Measurements from ENCODE around the gene C5orf63.
A peak's percentile ranks its signal among the peaks of the same experiment; 100 is the strongest.
"Not testable (repeated sequence)": the region's sequence is repeated elsewhere in the genome, so short reads cannot be mapped to it uniquely, and the experiment has no call there.

C5orf63 gene

DNA sequence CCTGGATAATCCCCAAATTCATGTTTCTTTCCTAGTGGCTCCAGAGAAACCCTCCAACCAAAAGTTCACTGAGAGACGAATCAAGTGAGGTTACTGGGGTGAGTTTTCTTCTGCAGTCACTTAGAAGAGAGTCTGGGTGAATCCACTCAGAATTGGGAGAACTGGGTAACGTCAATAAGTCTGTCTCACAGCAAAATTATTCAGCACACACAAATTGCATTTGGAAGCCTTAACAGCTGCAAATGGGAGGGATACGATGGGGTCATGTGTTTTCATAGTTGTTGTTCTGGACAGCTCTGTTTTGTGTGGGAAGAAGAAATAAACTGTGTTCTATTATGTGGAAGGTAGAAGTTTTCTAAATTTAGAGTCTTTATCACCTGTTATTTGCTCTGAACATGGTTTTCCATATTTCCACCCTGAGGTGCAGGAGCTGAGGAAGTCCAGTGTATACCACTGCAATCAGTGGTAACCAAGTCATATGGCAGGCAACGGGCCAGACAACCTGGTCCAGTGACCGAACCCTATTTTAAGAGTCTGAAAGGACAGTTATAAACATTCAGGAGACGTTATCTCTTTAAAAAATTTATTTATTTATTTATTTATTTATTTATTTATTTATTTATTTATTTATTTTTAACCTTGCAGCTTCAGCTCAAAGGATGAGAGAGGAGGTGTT is 64.9 kb downstream of the C5orf63 start:
- Mint-ChIP-seq H3K36me3 (ENCODE audit: low read depth) (no peaks in the 10 kb centered on the region), H3K4me1 (peaks cover 42% of the 10 kb centered on the region), H3K27me3 (ENCODE audit: low read depth) (no peaks in the 10 kb centered on the region), H3K27ac (peak overlapping the region in 2 of 3 experiments; percentile 1 to 61), H3K4me3 (no peak overlapping the region), H3K9me3 (no peaks in the 10 kb centered on the region)
- TF ChIP-seq, protein P1, sequence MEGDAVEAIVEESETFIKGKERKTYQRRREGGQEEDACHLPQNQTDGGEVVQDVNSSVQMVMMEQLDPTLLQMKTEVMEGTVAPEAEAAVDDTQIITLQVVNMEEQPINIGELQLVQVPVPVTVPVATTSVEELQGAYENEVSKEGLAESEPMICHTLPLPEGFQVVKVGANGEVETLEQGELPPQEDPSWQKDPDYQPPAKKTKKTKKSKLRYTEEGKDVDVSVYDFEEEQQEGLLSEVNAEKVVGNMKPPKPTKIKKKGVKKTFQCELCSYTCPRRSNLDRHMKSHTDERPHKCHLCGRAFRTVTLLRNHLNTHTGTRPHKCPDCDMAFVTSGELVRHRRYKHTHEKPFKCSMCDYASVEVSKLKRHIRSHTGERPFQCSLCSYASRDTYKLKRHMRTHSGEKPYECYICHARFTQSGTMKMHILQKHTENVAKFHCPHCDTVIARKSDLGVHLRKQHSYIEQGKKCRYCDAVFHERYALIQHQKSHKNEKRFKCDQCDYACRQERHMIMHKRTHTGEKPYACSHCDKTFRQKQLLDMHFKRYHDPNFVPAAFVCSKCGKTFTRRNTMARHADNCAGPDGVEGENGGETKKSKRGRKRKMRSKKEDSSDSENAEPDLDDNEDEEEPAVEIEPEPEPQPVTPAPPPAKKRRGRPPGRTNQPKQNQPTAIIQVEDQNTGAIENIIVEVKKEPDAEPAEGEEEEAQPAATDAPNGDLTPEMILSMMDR (IDR thresholded peaks at IDR 0.05; ENCODE audit: unreplicated experiment in 3 of 3) = no peak

DNA sequence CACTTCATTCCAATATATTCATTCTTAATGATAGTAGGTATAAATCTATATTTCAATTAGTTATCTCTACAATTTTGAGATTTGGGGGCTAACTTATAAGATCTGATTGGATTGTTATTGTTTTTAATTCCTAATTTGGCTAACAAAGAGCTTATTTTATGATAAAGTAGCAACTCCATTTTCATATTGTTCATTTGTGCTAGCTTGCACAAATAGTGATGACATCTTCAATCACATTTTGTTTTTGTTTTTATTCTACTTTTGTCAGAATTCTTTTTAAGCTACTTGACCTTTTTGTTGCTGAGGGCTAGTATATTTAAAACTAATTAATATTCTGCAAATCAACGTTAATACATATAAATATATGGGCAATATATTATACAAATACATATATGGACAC is 65.8 kb downstream of the C5orf63 start:
- no peak overlapping the region for H3K4me3 Mint-ChIP-seq

DNA sequence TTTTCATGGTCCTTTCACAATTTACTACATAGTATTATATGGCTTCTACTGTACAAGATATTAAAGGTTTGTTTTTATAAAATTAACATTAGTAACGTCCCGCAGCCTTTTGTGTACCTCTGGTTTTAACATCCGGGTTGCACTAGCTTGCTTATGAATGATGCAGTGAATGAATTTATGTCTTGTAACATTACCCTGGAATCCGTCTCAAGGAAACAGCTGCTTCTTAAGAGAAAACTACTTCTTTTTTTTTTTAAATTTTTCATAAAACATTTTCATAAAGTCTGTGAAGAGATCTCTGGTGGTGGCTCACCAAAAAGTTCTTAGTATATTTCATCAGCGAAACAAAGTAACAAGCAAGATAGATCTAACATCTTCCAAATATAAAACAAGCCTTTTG is 66.6 kb downstream of the C5orf63 start:
- Mint-ChIP-seq H3K9me3 (no peaks in the 10 kb centered on the region), H3K27ac (peak overlapping the region; percentile 72 to 94 (median 90)), H3K36me3 (ENCODE audit: low read depth) (no peaks in the 10 kb centered on the region), H3K4me3 (peak overlapping the region in 2 of 3 experiments; percentile 38 to 52), H3K4me1 (peaks cover 49% of the 10 kb centered on the region), H3K27me3 (ENCODE audit: low read depth) (peaks cover 3% of the 10 kb centered on the region)
- TF ChIP-seq, protein P1 (IDR thresholded peaks at IDR 0.05; ENCODE audit: unreplicated experiment in 3 of 3) = no peak

More for the DNA sequence above, 65.8 kb downstream of the C5orf63 start:
- Mint-ChIP-seq H3K4me1 (peaks cover 41% of the 10 kb centered on the region), H3K27me3 (ENCODE audit: low read depth) (peaks cover 3% of the 10 kb centered on the region), H3K36me3 (ENCODE audit: low read depth) (no peaks in the 10 kb centered on the region), H3K9me3 (no peaks in the 10 kb centered on the region), H3K27ac (peak overlapping the region in 1 of 3 experiments; percentile 94)
- TF ChIP-seq, protein P1 (IDR thresholded peaks at IDR 0.05; ENCODE audit: unreplicated experiment in 3 of 3) = no peak

DNA sequence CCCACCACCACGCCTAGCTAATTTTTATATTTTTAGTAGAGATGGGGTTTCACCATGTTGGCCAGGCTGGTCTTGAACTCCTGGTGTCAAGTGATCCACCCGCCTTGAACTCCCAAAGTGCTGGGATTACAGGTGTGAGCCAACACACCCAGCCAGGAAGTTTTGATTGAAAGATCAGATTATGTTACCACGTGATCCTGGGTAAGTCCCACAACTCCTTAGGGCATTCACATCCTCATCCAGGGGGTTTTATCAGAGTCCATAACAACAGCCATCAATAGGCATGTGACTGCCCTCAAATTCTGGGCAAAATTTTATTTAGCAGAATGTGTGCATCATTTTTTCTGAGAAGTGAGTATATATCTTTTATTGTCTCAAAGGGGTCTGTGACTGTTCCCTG is 68.0 kb downstream of the C5orf63 start:
- not testable (repeated sequence) for H3K9me3 Mint-ChIP-seq

DNA sequence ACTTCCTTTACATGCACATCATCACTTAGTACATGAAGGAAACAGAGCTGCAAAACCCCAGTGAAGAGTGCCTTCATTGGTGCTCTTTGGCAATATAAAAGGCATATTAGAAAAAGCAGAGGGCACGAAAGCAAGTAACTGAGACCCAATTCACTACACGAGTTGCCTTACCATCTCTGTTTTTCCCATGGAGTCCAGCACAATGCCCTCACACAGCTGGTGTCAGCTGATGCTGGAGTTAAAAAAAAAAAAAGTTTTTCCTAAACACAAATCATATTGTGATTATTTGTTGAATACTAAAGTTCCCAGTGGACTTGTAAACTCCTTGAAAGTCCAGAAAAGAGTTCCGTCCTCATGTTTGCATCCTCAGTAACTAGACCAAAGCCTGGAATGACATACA is 68.6 kb downstream of the C5orf63 start:
- Mint-ChIP-seq H3K9me3 (no peaks in the 10 kb centered on the region), H3K4me3 (no peak overlapping the region), H3K27ac (no peak overlapping the region), H3K4me1 (peaks cover 46% of the 10 kb centered on the region), H3K36me3 (ENCODE audit: low read depth) (no peaks in the 10 kb centered on the region), H3K27me3 (ENCODE audit: low read depth) (peaks cover 3% of the 10 kb centered on the region)
- TF ChIP-seq, protein P1 (IDR thresholded peaks at IDR 0.05; ENCODE audit: unreplicated experiment in 3 of 3) = no peak

More for the DNA sequence above, 68.0 kb downstream of the C5orf63 start:
- H3K36me3 Mint-ChIP-seq (ENCODE audit: low read depth); H3K4me3 Mint-ChIP-seq; H3K27me3 Mint-ChIP-seq (ENCODE audit: low read depth); H3K27ac Mint-ChIP-seq: not testable (repeated sequence)
- H3K4me1 Mint-ChIP-seq = peaks cover 47% of the 10 kb centered on the region

DNA sequence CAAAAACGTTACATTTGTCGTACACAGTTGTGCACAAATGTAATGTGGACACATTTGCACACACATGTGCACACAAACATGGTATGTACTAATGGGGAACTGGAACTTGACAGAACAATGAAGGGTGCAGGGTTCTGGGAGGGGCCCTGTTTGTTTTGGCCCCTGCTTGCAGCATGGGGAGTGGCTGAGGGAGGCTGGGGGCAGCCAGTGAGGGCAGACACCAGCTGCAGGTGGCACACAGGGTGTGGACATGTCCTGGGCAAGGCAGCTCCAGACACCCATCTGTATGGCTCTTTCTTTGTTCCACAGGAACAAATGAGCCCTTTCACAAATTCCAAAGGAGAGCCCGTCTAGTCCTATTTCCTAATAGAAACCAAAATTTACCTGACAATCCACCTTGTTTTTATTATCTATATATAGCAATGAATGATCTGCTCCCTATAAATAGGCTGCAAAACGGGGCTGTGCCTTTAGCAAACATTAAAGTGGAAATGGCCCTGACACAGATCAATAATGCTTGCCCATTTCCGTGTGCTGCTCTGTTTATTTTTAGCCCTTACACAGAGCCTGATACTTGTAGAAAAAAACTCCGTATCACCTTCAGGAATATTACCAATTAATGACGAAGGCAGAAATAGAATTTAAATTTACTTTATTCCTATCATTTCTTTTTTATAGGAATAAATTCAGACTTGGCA is 69.4 kb downstream of the C5orf63 start:
- Mint-ChIP-seq H3K36me3 (ENCODE audit: low read depth) (no peaks in the 10 kb centered on the region), H3K27me3 (ENCODE audit: low read depth) (peaks cover 3% of the 10 kb centered on the region), H3K9me3 (no peaks in the 10 kb centered on the region), H3K4me3 (no peak overlapping the region), H3K27ac (no peak overlapping the region), H3K4me1 (peaks cover 46% of the 10 kb centered on the region)
- TF ChIP-seq, protein P1 (IDR thresholded peaks at IDR 0.05; ENCODE audit: unreplicated experiment in 3 of 3) = no peak

Data from nephron (organoid).